ENCODE measurements around the gene RALGDS.
"Not testable (repeated sequence)": the region's sequence is repeated elsewhere in the genome, so short reads cannot be mapped to it uniquely, and the experiment has no call there.

DNA sequence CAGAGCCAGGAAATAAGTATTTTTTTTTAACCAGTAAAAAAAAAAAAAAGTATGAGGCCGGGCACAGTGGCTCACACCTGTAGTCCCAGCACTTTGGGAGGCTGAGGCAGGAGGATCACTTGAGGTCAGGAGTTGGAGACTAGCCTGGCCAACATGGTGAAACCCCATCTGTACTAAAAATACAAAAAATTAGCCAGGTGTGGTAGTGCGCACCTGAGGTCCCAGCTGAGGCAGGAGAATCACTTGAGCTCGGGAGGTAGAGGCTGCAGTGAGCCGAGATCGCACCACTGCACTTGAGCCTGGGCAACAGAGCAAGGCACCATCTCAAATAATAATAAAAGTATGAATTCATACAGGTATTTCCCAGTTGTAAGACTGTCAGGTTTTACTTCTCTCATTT is 48.8 kb downstream of the RALGDS start:
- not testable (repeated sequence) for TF ChIP-seq POLR2A, EP300 (IDR thresholded peaks at IDR 0.05)
- TF ChIP-seq, protein P1, sequence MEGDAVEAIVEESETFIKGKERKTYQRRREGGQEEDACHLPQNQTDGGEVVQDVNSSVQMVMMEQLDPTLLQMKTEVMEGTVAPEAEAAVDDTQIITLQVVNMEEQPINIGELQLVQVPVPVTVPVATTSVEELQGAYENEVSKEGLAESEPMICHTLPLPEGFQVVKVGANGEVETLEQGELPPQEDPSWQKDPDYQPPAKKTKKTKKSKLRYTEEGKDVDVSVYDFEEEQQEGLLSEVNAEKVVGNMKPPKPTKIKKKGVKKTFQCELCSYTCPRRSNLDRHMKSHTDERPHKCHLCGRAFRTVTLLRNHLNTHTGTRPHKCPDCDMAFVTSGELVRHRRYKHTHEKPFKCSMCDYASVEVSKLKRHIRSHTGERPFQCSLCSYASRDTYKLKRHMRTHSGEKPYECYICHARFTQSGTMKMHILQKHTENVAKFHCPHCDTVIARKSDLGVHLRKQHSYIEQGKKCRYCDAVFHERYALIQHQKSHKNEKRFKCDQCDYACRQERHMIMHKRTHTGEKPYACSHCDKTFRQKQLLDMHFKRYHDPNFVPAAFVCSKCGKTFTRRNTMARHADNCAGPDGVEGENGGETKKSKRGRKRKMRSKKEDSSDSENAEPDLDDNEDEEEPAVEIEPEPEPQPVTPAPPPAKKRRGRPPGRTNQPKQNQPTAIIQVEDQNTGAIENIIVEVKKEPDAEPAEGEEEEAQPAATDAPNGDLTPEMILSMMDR (IDR thresholded peaks at IDR 0.05) = not testable (repeated sequence)
